Airway epithelial cell (primary cell): ENCODE measurements around the gene CHCHD2. TPM values are rescaled to one million over a fixed set of nuclear protein-coding genes. Genes with fewer than 3 reads are reported as not detected.

Experiments used
- total RNA-seq: library from RNA; depleted of rRNA; stranded (reverse); fragments of >200 nt; gene quantifications from 2 replicates; pipeline ENCODE4 v1.2.3, GENCODE V29; 2015

Gene CHCHD2
- 599 and 665 TPM in 2 replicates for total RNA-seq

GRCh38 chr7:56106108-56107073, at the start of gene CHCHD2:
CHCHD2 (minus strand) TSS chr7:56106476; CDS start chr7:56106413, 63 bp downstream.

GRCh38 chr7:56115852-56116538, 9.7 kb upstream of the CHCHD2 start, which contains the start of gene NUPR2:
NUPR2 (minus strand) TSS chr7:56116417; CDS start chr7:56116314, 103 bp downstream.

GRCh38 chr7:56092789-56093531, 13.3 kb downstream of the CHCHD2 start, which contains the start of gene PHKG1:
PHKG1 (minus strand) TSS chr7:56092952; CDS start chr7:56088941, 4,011 bp downstream.

GRCh38 chr7:56063882-56064625, 42.2 kb downstream of the CHCHD2 start, which contains the start of gene SUMF2:
SUMF2 (plus strand) TSS chr7:56064286; CDS start chr7:56064312, 26 bp downstream.

Other genes starting within 250 kb of the CHCHD2 start
- gene SEPTIN14, start 243.7 kb downstream of the CHCHD2 start, total RNA-seq, result not detected in 2 replicates
- gene ZNF713, start 219.0 kb downstream of the CHCHD2 start, total RNA-seq, result 0.56 and 1.3 TPM in 2 replicates
- gene MRPS17, start 154.6 kb downstream of the CHCHD2 start, total RNA-seq, result 11.1 and 16.0 TPM in 2 replicates
- gene NIPSNAP2, start 141.9 kb downstream of the CHCHD2 start, total RNA-seq, result 50.1 and 60.1 TPM in 2 replicates
- gene PSPH, start 55.0 kb downstream of the CHCHD2 start, total RNA-seq, result 50.4 and 64.1 TPM in 2 replicates
- gene CCT6A, start 54.7 kb downstream of the CHCHD2 start, total RNA-seq, result 224 and 240 TPM in 2 replicates
- 124 and 158 TPM in 2 replicates for gene SUMF2, start 42.2 kb downstream of the CHCHD2 start, total RNA-seq
- gene PHKG1, start 13.5 kb downstream of the CHCHD2 start, total RNA-seq, result 0.07 TPM in 1 of 2 replicates, not detected in the other
- gene NUPR2, start 9.9 kb upstream of the CHCHD2 start, total RNA-seq, result 5.7 TPM in 1 of 2 replicates, not detected in the other